ENCODE data around the gene STK11. TPM values are rescaled to one million over a fixed set of nuclear protein-coding genes. Genes with fewer than 3 reads are reported as not detected.

The STK11 gene
- total RNA-seq, 1 donor from 2014 or later: 104 TPM

DNA sequence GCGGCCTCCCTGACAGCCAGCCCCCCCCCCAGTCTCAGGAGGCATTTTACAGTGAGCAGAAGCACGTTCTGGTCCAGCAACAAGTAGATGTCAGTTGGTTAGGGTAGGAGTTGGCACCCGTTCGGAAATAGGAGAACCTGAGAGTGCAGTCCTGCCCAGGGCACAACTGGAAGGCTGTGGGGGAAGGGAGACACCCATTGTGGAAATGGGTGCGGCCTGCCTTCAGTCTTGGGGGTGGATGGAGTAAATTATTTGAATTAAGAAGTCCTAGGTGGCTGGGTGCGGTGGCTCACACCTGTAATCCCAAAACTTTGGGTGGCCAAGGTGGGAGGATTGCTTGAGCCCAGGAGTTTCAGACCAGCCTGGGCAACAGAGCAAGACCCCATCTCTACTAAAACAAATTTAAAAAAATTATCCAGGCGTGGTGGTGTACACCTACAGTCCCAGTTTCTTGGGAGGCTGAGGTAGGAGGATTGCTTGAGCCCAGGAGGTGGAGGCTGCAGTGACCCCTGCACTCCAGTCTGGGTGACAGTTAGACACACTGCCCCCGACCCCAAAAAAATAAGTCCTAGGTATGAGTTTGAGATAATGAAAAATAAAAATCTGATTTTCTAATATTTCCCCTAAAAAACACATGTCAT, 64.8 kb downstream of the STK11 start:
- Histone ChIP-seq H3K36me3 (peaks cover 43 to 44% of the 10 kb centered on the region in 2 donors), H3K4me1 (peaks cover 40 to 77% of the 10 kb centered on the region in 2 donors), H3K9me3 (no peaks in the 10 kb centered on the region), H3K27ac (peak overlapping the region; percentile 94 to 95), H3K27me3 (no peaks in the 10 kb centered on the region), H3K4me3 (peak overlapping the region; percentile 71 to 88)
- intact Hi-C loops (cut with DNase I): no loop called here
- DNase-seq (ENCODE audit: low spot score in 2 of 2): no peak
- TF ChIP-seq, protein P1, sequence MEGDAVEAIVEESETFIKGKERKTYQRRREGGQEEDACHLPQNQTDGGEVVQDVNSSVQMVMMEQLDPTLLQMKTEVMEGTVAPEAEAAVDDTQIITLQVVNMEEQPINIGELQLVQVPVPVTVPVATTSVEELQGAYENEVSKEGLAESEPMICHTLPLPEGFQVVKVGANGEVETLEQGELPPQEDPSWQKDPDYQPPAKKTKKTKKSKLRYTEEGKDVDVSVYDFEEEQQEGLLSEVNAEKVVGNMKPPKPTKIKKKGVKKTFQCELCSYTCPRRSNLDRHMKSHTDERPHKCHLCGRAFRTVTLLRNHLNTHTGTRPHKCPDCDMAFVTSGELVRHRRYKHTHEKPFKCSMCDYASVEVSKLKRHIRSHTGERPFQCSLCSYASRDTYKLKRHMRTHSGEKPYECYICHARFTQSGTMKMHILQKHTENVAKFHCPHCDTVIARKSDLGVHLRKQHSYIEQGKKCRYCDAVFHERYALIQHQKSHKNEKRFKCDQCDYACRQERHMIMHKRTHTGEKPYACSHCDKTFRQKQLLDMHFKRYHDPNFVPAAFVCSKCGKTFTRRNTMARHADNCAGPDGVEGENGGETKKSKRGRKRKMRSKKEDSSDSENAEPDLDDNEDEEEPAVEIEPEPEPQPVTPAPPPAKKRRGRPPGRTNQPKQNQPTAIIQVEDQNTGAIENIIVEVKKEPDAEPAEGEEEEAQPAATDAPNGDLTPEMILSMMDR (IDR thresholded peaks at IDR 0.05): no peak

DNA sequence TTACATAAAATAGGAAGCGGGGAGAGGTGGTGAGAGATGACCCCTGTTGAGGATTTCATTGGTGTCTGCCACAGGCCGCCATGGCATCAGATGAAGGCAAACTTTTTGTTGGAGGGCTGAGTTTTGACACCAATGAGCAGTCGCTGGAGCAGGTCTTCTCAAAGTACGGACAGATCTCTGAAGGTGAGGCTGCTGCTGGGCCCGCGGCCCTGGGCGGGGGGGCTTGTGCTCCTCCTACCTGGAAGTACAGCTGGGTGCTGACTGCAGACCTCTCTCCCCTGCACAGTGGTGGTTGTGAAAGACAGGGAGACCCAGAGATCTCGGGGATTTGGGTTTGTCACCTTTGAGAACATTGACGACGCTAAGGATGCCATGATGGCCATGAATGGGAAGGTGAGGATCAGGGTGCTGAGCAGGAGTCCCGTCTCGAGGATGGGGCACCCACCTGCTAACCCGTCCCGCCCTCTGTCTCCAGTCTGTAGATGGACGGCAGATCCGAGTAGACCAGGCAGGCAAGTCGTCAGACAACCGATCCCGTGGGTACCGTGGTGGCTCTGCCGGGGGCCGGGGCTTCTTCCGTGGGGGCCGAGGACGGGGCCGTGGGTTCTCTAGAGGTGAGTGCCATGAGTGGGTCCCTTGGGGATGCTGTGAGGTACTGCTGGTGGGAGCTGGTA, 65.4 kb downstream of the STK11 start:
- TF ChIP-seq, protein P1 (IDR thresholded peaks at IDR 0.05): no peak
- Histone ChIP-seq H3K9me3 (no peaks in the 10 kb centered on the region), H3K27me3 (no peaks in the 10 kb centered on the region), H3K4me3 (peak overlapping the region; percentile 71 to 88), H3K27ac (peak overlapping the region; percentile 94 to 95), H3K4me1 (peaks cover 38 to 71% of the 10 kb centered on the region in 2 donors), H3K36me3 (peaks cover 43 to 44% of the 10 kb centered on the region in 2 donors)
- DNase-seq (ENCODE audit: low spot score in 2 of 2): no peak
- intact Hi-C loops (cut with DNase I): no loop called here

DNA sequence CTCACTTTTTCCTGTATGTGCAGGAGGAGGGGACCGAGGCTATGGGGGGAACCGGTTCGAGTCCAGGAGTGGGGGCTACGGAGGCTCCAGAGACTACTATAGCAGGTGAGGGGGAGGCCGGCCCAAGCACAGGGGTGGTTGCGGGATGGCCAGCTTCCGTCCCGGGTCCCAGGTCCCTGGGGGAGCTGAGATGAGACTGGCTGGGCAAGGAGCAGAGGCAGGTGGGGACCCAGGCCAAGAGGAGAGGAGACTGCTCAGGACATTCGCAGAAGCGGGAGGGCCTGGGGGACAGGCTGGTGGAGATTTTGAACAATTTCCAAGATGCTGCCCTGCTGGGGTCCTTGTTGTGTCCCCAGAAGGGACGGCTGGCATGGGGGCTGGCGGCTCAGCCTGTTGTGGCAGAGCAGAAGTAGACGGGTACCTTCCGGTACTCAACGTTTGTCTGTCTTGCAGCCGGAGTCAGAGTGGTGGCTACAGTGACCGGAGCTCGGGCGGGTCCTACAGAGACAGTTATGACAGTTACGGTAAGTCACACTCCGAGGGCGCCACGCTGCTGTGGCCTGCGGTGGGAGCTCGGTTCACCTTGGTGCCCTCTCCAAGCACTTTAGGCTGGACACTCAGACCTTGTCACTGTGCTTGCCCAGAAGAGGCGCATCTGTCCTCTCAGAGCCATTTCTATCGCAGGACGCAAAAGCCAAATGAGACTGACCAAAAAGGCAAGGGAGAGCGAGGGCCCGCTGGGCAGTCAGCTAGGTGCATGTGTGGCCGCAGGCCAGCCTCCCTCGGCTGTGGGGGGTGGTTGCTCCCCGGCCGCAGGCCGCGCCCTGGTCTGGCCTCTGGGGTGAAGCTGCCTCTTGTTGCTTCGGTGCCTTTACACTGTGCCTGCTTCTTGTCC, 66.2 kb downstream of the STK11 start:
- Histone ChIP-seq H3K36me3 (peaks cover 43 to 44% of the 10 kb centered on the region in 2 donors), H3K27me3 (no peaks in the 10 kb centered on the region), H3K27ac (peak overlapping the region; percentile 94 to 95), H3K4me3 (peak overlapping the region; percentile 71 to 88), H3K4me1 (peaks cover 42 to 74% of the 10 kb centered on the region in 2 donors), H3K9me3 (no peaks in the 10 kb centered on the region)
- TF ChIP-seq, protein P1 (IDR thresholded peaks at IDR 0.05): no peak
- intact Hi-C loops (cut with DNase I): no loop called here
- no peak for DNase-seq (ENCODE audit: low spot score in 2 of 2)

DNA sequence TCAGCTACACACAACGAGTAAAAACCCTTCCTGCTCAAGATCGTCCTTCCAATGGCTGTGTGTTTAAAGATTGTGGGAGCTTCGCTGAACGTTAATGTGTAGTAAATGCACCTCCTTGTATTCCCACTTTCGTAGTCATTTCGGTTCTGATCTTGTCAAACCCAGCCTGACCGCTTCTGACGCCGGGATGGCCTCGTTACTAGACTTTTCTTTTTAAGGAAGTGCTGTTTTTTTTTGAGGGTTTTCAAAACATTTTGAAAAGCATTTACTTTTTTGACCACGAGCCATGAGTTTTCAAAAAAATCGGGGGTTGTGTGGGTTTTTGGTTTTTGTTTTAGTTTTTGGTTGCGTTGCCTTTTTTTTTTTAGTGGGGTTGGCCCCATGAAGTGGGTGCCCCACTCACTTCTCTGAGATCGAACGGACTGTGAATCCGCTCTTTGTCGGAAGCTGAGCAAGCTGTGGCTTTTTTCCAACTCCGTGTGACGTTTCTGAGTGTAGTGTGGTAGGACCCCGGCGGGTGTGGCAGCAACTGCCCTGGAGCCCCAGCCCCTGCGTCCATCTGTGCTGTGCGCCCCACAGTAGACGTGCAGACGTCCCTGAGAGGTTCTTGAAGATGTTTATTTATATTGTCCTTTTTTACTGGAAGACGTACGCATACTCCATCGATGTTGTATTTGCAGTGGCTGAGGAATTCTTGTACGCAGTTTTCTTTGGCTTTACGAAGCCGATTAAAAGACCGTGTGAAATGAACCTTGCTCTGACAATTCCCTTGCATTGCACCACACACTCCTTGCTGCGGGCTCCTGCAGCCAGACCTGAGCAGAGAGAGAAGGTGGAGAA, 67.1 kb downstream of the STK11 start:
- H3K4me1 ChIP-seq: peaks cover 38 to 67% of the 10 kb centered on the region in 2 donors
- no peaks in the 10 kb centered on the region for H3K27me3 ChIP-seq
- TF ChIP-seq, protein P1 (IDR thresholded peaks at IDR 0.05): no peak
- intact Hi-C loops (cut with DNase I): no loop called here
- DNase-seq (ENCODE audit: low spot score in 2 of 2): no peak
- no peaks in the 10 kb centered on the region for H3K9me3 ChIP-seq
- H3K4me3 ChIP-seq: peak overlapping the region in 1 of 2 donors; percentile 71
- H3K36me3 ChIP-seq: peaks cover 43 to 50% of the 10 kb centered on the region in 2 donors
- peak overlapping the region; percentile 6 to 95 for H3K27ac ChIP-seq

Data from ascending aorta (tissue), 2 donors.